Liver (tissue), 3 donors: ENCODE data around the gene WWC2.

Experiments used
- HNF4A ChIP-seq, 2 donors: conservative IDR thresholded peaks; 2 replicates each; pipeline ENCODE4 v1.6.1; 2016; ENCODE audit warnings: antibody characterized with exemption in 2 of 2, mild to moderate bottlenecking in 2 of 2
- HNF4G ChIP-seq: IDR thresholded peaks from 2 replicates; pipeline ENCODE4 v1.6.1; 2016; ENCODE audit warnings: antibody characterized with exemption
- JUND ChIP-seq, 2 donors: IDR thresholded peaks; 2 replicates each; pipeline ENCODE4 v1.6.1; 2016; ENCODE audit warnings: antibody characterized with exemption in 2 of 2
- TF ChIP-seq, protein P1 (sequence below): fragments of 150-350 bp; IDR thresholded peaks from 2 replicates; pipeline ENCODE4 v1.5.1; 2017; ENCODE audit warnings: improper control_type of control experiment, low read depth, low read length; ENCODE audit not compliant: missing input control
- donor health status: healthy.
- donor health status: healthy.

DNA sequence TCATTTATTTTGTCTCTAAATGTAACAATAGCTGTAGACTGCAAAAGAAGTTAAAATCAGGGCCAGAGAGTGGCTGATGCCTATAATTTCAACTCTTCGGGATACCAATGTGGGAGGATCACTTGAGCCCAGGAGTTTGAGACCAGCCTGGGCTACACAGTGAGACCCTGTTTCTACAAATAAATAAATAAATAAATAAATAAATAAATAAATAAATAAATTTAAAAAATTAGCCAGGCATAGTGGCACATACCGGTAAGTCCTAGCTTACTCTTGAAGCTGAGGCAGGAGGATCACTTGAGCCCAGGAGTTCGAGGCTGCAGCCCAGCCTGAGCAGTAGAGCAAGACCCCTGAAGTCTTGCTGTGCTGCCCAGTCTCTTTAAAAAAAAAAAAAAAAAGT lies 79.1 kb downstream of the WWC2 start:
- TF ChIP-seq HNF4A (conservative IDR thresholded peaks at IDR 0.05) (no peak), HNF4G (no peak), JUND (IDR thresholded peaks at IDR 0.05) (no peak)
- TF ChIP-seq, protein P1, sequence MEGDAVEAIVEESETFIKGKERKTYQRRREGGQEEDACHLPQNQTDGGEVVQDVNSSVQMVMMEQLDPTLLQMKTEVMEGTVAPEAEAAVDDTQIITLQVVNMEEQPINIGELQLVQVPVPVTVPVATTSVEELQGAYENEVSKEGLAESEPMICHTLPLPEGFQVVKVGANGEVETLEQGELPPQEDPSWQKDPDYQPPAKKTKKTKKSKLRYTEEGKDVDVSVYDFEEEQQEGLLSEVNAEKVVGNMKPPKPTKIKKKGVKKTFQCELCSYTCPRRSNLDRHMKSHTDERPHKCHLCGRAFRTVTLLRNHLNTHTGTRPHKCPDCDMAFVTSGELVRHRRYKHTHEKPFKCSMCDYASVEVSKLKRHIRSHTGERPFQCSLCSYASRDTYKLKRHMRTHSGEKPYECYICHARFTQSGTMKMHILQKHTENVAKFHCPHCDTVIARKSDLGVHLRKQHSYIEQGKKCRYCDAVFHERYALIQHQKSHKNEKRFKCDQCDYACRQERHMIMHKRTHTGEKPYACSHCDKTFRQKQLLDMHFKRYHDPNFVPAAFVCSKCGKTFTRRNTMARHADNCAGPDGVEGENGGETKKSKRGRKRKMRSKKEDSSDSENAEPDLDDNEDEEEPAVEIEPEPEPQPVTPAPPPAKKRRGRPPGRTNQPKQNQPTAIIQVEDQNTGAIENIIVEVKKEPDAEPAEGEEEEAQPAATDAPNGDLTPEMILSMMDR = no peak
